HG02588 (cell line): ENCODE measurements around the gene TRIM67.
"Not testable (repeated sequence)": the region's sequence is repeated elsewhere in the genome, so short reads cannot be mapped to it uniquely, and the experiment has no call there.

ENCODE experiments used
- ATAC-seq: cut with Tn5 transposase; IDR thresholded peaks from one replicate; pipeline ENCODE4 v1.9.1; 2021; ENCODE audit warnings: mild to moderate bottlenecking, moderate library complexity; ENCODE audit not compliant: unreplicated experiment

The TRIM67 gene

GRCh38 chr1:231157311-231157710 lies 4.5 kb upstream of the TRIM67 start:
- no peak for ATAC-seq

DNA sequence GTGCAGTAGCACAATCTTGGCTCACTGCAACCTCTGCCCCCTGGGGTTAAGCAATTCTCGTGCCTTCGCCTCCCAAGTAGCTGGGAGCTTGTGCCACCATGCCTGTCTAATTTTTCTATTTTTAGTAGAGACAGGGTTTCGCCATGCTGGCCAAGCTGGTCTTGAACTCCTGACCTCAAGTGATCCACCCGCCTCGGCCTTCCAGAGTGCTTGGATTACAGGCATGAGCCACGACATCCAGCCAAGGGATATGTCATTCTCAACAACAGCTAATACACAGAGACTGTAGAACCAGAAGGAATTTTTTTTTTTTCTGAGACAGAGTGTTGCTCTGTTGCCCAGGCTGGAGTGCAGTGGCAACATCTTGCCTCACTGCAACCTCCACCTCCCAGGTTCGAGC lies 3.7 kb upstream of the TRIM67 start:
- ATAC-seq = not testable (repeated sequence)

DNA sequence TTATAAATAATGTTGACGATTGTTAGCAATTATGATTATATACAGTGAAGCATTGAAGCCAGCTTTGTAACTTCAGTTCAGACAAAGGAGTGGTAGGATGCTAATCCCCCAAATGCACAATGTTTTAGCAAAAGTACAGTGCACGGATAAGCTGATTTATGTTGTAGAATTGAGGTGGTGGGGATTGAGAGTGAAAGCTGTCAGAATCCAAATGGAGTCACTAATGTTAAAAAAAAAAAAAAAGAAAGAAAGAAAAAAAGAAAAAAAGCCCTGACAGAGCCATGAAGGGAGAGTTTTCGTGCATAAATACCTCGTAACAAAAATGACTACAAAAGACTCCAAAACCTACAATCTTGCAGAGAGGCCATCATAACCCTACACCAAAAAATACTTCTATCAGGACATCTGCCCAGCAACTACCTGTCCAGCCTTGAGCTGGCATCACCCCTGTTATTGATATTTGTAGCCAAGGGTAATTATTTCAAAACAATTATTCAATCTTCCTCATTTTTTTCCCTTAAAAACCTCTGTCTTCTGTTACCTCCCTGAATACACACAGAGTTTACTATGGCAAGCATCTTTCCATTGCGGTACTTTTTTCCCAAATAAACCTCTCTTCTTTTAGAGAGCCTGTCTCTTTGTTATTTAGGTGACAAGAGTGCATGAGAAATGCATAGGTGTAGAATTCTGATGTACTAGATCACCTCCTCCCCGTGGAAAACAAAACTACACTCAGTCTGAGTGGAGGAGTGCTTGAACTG lies 2.5 kb upstream of the TRIM67 start:
- ATAC-seq = no peak

GRCh38 chr1:231159963-231160761 lies 1.7 kb upstream of the TRIM67 start:
- no peak for ATAC-seq

- ATAC-seq = no peak
These were observed 777 bp upstream of the TRIM67 start for GRCh38 chr1:231160895-231161666.

- ATAC-seq = no peak
These were observed 575 bp downstream of the TRIM67 start for GRCh38 chr1:231162297-231162969.

- no peak for ATAC-seq
These were observed 1.3 kb downstream of the TRIM67 start for GRCh38 chr1:231162970-231163829.

DNA sequence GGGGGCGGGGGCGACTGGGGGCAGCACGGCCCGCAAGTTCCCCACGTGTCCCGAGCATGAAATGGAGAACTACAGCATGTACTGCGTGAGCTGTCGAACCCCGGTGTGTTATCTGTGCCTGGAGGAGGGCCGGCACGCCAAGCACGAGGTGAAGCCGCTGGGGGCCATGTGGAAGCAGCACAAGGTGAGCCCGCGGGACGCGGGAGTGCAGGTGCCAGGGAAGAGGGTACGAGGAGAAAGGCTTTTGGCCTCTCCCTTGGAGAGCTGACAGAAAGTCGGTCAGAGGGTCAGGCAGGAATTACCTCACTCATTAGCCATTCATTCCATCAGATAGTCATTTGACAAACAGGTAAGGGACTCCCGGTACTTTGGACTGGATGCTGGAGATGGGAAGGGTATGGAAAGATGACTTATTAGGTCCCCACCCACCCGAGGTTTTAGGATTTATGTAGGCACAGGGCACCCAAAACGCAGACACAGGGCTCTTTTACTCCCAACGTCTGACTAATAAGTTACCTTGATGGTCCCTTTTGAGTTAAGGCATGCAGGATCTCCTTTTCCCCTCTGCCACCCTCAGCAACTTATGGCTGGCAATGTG lies 2.1 kb downstream of the TRIM67 start:
- ATAC-seq = no peak

DNA sequence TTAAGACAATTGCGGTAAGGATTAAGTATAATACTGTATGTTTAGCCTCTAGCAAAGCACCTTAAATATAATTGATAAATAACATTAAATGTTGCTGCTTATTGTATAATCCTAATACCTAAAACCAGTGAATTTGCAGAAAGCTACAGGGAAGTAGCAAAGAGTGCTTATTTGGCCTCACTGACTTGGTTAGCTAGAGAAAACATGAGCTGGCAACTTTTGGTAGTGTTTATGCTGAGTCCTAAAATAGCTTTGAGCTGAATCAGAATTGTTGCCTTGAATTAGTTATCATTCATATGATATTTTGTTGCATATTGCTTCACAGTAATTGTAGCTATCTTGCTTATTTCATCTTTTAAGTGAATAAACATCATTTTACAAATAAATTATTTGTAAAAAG lies 3.5 kb downstream of the TRIM67 start:
- no peak for ATAC-seq

- ATAC-seq = no peak
These were observed 4.5 kb downstream of the TRIM67 start for GRCh38 chr1:231166398-231166797.

GRCh38 chr1:231170875-231171274 lies 9.0 kb downstream of the TRIM67 start:
- no peak for ATAC-seq

- no peak for ATAC-seq
These were observed 9.9 kb downstream of the TRIM67 start for GRCh38 chr1:231171623-231172197.

- ATAC-seq = no peak
These were observed 10.6 kb downstream of the TRIM67 start for GRCh38 chr1:231172411-231172810.

DNA sequence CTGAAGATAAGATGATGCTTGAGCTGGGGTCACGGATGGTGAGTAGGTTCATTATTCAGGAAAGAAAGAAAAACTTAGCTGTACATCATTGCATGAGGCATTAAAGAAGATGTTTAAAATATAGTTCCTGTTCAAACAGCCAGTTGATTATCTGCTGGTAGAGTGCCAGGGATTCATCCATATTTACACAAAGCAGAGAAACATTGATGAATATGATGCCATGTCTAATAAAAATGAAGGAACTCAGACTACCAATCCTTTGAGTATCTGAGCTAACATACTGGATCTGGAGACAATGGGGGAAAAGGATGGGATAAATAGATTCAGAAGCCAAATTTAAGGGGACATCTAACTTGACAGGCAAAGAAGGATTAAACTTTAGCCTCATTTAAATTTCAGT lies 14.6 kb downstream of the TRIM67 start:
- ATAC-seq = no peak

GRCh38 chr1:231177226-231177625 lies 15.4 kb downstream of the TRIM67 start:
- no peak for ATAC-seq

GRCh38 chr1:231177936-231178335 lies 16.1 kb downstream of the TRIM67 start:
- ATAC-seq = no peak

DNA sequence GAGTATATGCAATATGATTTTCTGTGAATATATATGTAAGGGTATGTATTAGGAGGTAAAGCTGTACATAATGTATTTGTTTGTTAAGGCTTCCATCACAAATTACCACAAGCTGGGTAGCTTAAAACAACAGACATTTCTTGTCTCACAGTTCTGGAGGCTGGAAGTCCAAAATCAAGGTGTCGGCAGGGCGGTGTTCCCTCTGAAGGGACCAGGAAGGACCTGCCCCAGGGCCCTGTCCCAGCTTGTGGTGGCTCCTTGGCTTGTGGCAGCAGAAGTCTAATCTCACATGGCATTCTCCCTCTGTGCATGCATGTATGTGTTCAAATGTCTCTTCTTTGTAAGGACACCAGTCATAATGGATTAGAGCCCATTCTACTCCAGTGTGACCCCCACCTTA lies 17.1 kb downstream of the TRIM67 start:
- no peak for ATAC-seq

- no peak for ATAC-seq
These were observed 18.2 kb downstream of the TRIM67 start for GRCh38 chr1:231180034-231180433.

GRCh38 chr1:231181271-231181670 lies 19.4 kb downstream of the TRIM67 start:
- ATAC-seq = no peak
